Measurements from ENCODE around the gene MSANTD2. TPM values are rescaled to one million over a fixed set of nuclear protein-coding genes. Genes with fewer than 3 reads are reported as not detected.

MSANTD2 gene
- total and polyA plus RNA-seq, 2 donors (not counting 1 experiment from before 2014, with no cell fraction given), result 11.1 to 26.8 TPM

GRCh38 chr11:124793466-124794278 is 6.5 kb downstream of the MSANTD2 start:
- H3K36me3 ChIP-seq (replicated peaks in 1 of 2; ENCODE audit: control extremely low read depth in 1 of 2, control insufficient read depth in 1 of 2, extremely low read depth in 1 of 2, insufficient read depth in 2 of 2, low read length in 1 of 2), result no peaks in the 10 kb centered on the region
- peaks cover 18% of the 10 kb centered on the region for H4K20me1 ChIP-seq (ENCODE audit: control insufficient read depth, insufficient read depth, low read length, poor library complexity, severe bottlenecking)
- no peak overlapping the region for H3K4me3 Mint-ChIP-seq
- no peak overlapping the region for H3K27ac ChIP-seq (ENCODE audit: low read length in 2 of 2)
- H3K27me3 Mint-ChIP-seq, result no peaks in the 10 kb centered on the region
- H3K9ac ChIP-seq (ENCODE audit: low read length), result no peak overlapping the region
- DNase-seq (peak; percentile 67), ATAC-seq (ENCODE audit: low read depth) (no peak)
- no peak overlapping the region for H3K27ac Mint-ChIP-seq
- intact Hi-C loops (cut with micrococcal nuclease), result loop anchor here (1.0 to 2.0 kb wide), 2 partner anchors 31 to 124 kb away; partner anchors contain the start of gene ESAM
- H3K4me3 ChIP-seq (ENCODE audit: control extremely low read depth in 1 of 5, extremely low read depth in 1 of 5, insufficient read depth in 1 of 5, low read depth in 2 of 5, low read length in 4 of 5), result no peak overlapping the region
- TF ChIP-seq EZH2 (IDR thresholded peaks at IDR 0.05; ENCODE audit: borderline replicate concordance, insufficient read depth, low read depth, low read length, poor library complexity, severe bottlenecking), result no peak
- peak; percentile 78 for TF ChIP-seq CTCF (IDR thresholded peaks at IDR 0.05)
- 100% methylated on average over 1 of the region's 2 CpGs for WGBS (ENCODE audit: insufficient coverage)
- peaks cover 21% of the 10 kb centered on the region for H3K4me1 Mint-ChIP-seq
- H2AFZ ChIP-seq (ENCODE audit: insufficient read depth, low read depth, low read length, poor library complexity, severe bottlenecking), result no peak overlapping the region
- H3K4me2 ChIP-seq (replicated peaks; ENCODE audit: low read depth, low read length, poor library complexity, severe bottlenecking), result no peak overlapping the region
- H3K9me3 Mint-ChIP-seq (ENCODE audit: insufficient read depth), result no peaks in the 10 kb centered on the region
- no peaks in the 10 kb centered on the region for H3K9me3 ChIP-seq (ENCODE audit: control extremely low read depth in 1 of 3, control insufficient read depth in 2 of 3, insufficient read depth in 1 of 3, low read length in 2 of 3)
- peaks cover 3 to 8% of the 10 kb centered on the region in 2 donors for H3K4me1 ChIP-seq (ENCODE audit: control insufficient read depth in 2 of 2, insufficient read depth in 2 of 2, low read length in 2 of 2)
- no peaks in the 10 kb centered on the region for H3K27me3 ChIP-seq (replicated peaks in 1 of 4; ENCODE audit: control extremely low read depth in 1 of 4, control insufficient read depth in 3 of 4, insufficient read depth in 4 of 4, low read length in 3 of 4)
- ChIA-PET POLR2A (no interaction called here), CTCF (interaction anchor here (0.7 to 12.5 kb wide), 25 partner anchors 8 to 1106 kb away, joined by 3 to 177 read pairs (median 4); partner anchors contain the start of genes SIAE and SPA17)
- peaks cover 84% of the 10 kb centered on the region for H3K79me2 ChIP-seq (ENCODE audit: control insufficient read depth, insufficient read depth, low read length)

Measured in B cell (primary cell).